ENCODE results near the gene MYH16.
"Not testable (repeated sequence)": the region's sequence is repeated elsewhere in the genome, so short reads cannot be mapped to it uniquely, and the experiment has no call there.

Gene MYH16

DNA sequence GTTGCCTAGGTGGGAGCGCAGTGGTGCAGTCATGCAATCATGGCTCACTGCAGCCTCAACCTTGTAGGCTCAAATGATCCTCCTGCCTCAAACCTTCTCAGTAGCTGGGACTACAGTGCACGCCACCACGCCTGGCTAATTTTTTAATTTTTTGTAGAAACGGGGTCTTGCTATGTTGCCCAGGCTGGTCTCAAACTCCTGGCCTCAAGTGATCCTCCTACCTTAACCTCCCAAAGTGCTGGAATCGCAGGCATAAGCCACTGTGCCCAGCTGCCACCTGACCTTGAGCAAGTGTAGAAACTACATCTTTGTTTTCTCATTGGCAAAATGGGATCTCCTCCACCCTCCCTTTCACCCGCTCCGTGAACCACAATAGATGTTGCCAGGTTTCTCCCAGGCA is 15.0 kb upstream of the MYH16 start:
- DNase-seq (ENCODE audit: low read depth in 2 of 3, low spot score in 2 of 3) = no peak

- no peak for DNase-seq (ENCODE audit: low read depth in 2 of 3, low spot score in 2 of 3)
Measured at GRCh38 chr7:99258501-99258900, 14.1 kb upstream of the MYH16 start.

DNA sequence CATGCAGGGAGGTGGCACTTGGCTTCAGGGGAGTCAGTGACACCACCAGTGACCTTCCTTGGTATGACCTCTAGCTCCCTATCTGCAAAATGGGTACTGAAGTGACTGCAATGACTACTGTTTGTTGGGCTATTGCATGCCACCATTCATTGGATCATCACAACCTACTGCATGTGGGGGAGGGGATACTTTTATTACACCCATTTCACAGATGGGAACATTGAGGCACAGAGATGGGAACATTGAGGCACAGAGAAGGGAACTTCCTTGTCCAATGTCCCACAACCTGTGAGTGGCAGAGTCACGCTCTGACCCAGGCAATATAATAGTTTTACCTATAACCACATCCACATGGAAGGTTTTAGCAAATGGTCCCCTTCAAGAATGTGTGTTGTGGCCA is 12.2 kb upstream of the MYH16 start:
- no peak for DNase-seq (ENCODE audit: low read depth in 2 of 3, low spot score in 2 of 3)

DNA sequence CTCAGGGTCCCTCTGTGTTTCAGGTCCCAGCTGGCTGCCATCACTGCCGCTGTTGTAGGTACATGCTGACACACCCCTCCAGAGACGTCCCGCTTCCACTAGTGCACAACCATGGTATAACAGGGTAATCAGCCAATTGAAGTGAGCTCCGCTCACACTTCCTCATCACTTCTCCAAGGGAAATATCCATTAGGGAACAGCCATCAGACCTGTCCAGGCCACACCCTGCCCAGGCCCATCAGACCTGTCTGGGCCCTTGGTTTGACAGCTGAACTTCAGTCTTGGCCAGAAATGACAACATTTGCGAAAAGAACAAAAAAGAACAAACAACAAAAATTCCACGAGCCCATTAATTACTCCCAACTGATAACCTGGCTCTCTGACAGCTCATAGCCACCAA is 11.0 kb upstream of the MYH16 start:
- no peak for DNase-seq (ENCODE audit: low read depth in 2 of 3, low spot score in 2 of 3)

- no peak for DNase-seq (ENCODE audit: low read depth in 2 of 3, low spot score in 2 of 3)
Measured at GRCh38 chr7:99265848-99266480, 6.7 kb upstream of the MYH16 start.

GRCh38 chr7:99267481-99267840 is 5.2 kb upstream of the MYH16 start:
- no peak for DNase-seq (ENCODE audit: low read depth in 2 of 3, low spot score in 2 of 3)

- DNase-seq (ENCODE audit: low read depth in 2 of 3, low spot score in 2 of 3) = no peak
Measured at GRCh38 chr7:99267841-99268576, 4.6 kb upstream of the MYH16 start.

- DNase-seq (ENCODE audit: low read depth in 2 of 3, low spot score in 2 of 3) = no peak
Measured at GRCh38 chr7:99268577-99268908, 4.1 kb upstream of the MYH16 start.

DNA sequence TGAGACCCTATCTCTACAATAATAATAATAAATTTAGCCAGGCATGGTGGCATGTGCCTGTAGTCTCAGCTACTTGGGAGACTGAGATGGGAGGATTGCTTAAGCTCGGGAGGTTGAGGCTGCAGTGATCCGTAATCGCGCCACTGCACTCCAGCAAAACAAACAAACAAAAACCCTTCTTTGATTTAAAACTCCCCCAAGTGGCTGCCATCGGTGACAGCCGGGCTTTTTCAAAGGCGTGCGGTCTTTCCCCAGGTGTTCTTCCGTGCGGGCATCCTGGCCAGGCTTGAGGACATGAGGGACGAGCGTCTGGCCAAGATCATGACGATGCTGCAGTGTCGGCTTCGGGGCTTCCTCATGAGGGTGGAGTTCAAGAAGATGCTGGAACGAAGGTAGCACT is 1.9 kb upstream of the MYH16 start:
- DNase-seq (ENCODE audit: low read depth in 2 of 3, low spot score in 2 of 3) = no peak

- DNase-seq (ENCODE audit: low read depth in 2 of 3, low spot score in 2 of 3) = not testable (repeated sequence)
Measured at GRCh38 chr7:99273561-99273960, 922 bp downstream of the MYH16 start.

GRCh38 chr7:99274908-99275307 is 2.3 kb downstream of the MYH16 start:
- not testable (repeated sequence) for DNase-seq (ENCODE audit: low read depth in 2 of 3, low spot score in 2 of 3)

DNA sequence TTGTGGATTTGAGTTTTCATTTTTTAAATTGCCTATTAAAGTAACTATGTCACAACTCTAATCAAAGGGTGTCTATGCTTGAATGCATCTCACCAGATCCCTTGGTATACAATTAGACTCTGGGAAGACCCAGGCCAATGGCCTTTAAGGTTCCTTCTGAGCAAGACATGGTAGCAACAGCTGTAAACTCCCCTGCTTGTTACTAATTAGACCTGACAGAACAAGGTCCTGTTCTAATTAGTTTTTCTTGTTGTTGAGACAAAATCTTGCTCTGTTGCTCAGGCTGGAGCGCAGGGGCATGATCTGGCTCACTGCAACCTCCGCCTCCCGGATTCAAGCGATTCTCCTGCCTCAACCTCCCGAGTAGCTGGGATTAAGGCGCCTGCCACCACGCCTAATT is 2.9 kb downstream of the MYH16 start:
- DNase-seq (ENCODE audit: low read depth in 2 of 3, low spot score in 2 of 3) = no peak

GRCh38 chr7:99278180-99278579 is 5.5 kb downstream of the MYH16 start:
- no peak for DNase-seq (ENCODE audit: low read depth in 2 of 3, low spot score in 2 of 3)

- DNase-seq (ENCODE audit: low read depth in 2 of 3, low spot score in 2 of 3) = not testable (repeated sequence)
Measured at GRCh38 chr7:99284165-99284564, 11.5 kb downstream of the MYH16 start.

GRCh38 chr7:99287779-99288534 is 15.3 kb downstream of the MYH16 start:
- no peak for DNase-seq (ENCODE audit: low read depth in 2 of 3, low spot score in 2 of 3)

GRCh38 chr7:99289185-99289584 is 16.5 kb downstream of the MYH16 start:
- no peak for DNase-seq (ENCODE audit: low read depth in 2 of 3, low spot score in 2 of 3)

DNA sequence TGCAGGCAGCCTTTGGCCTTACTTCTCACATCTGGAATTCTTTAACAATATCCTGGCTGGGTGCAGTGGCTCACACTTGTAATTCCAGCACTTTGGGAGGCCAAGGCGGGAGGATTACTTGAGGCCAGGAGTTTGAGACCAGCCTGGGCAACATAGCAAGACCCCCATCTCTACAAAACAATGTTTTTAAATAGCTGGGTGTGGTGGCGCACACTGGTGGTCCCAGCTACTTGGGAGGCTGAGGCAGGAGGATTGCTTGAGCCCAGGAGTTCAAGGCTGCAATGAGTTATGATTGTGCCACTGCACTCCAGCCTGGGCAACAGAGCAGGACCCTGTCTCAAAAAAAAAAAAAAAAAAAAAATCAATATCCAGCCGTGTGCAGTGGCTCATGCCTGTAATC is 17.5 kb downstream of the MYH16 start:
- DNase-seq (ENCODE audit: low read depth in 2 of 3, low spot score in 2 of 3) = not testable (repeated sequence)

DNA sequence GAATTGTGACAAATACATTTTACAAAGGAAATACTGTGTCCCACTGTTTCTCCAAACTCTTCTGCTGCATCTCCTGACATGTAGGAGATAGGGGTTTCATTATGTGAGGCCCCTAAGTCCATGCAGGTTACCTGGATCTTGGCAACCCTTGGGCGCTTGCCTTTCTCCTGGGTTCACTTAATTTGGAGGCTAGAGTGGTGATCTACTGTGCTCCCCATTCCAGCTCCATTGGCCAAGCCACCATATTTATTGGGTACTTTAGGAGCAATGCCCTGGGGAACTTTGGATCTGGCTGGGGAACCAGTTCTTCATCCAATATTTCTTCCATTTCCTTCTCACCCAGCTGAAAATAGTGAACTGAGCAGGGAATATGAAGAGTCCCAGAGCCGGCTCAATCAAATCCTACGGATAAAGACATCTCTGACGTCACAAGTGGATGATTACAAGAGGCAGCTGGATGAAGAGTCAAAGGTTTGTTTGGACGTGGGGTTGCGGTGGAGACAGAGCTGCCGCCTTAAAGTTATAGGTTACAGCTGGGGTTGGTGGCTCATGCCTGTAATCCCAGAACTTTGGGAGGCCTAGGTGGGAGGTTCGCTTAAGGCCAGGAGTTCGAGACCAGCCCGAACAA is 18.5 kb downstream of the MYH16 start:
- DNase-seq (ENCODE audit: low read depth in 2 of 3, low spot score in 2 of 3) = no peak

GRCh38 chr7:99292127-99292526 is 19.5 kb downstream of the MYH16 start:
- no peak for DNase-seq (ENCODE audit: low read depth in 2 of 3, low spot score in 2 of 3)

GRCh38 chr7:99293167-99293566 is 20.5 kb downstream of the MYH16 start:
- no peak for DNase-seq (ENCODE audit: low read depth in 2 of 3, low spot score in 2 of 3)

GRCh38 chr7:99293650-99294049 is 21.0 kb downstream of the MYH16 start:
- no peak for DNase-seq (ENCODE audit: low read depth in 2 of 3, low spot score in 2 of 3)

GRCh38 chr7:99296471-99296870 is 23.8 kb downstream of the MYH16 start:
- no peak for DNase-seq (ENCODE audit: low read depth in 2 of 3, low spot score in 2 of 3)

All from activated CD8-positive, alpha-beta memory T cell treated with anti-CD3 and anti-CD28 coated beads for 48 hours (primary cell).